ENCODE data around the gene ABHD5. TPM values are rescaled to one million over a fixed set of nuclear protein-coding genes. Genes with fewer than 3 reads are reported as not detected.

Gene ABHD5
- total and polyA plus RNA-seq, 9 donors = 4.4 to 36.2 (median 11.3) TPM

DNA sequence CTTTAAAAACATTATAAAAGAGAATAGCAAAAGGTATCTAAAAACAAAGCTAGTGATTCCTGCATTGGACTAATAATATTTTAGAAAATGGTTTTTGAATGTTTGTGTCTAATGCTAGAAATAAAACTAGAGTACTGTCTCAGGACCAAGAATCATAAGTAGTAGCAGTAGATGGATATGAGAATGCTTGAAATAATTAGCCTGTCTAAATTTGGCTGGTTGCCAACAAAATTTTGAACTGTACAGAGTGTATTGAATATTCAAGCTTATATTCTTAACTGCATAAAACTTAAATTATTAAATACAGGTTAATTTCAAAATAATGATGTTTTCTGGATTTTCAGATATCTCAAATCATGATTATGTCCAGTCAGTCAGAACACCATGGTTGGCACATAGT is 14.0 kb downstream of the ABHD5 start:
- no peak overlapping the region for H3K4me3 ChIP-seq
- no peaks in the 10 kb centered on the region for H3K4me1 ChIP-seq (ENCODE audit: insufficient read depth)
- no peaks in the 10 kb centered on the region for H3K36me3 ChIP-seq
- intact Hi-C loops (cut with DNase I) = no loop called here
- H3K27me3 ChIP-seq = no peaks in the 10 kb centered on the region
- no peak for DNase-seq
- H3K27ac ChIP-seq = no peak overlapping the region
- no peak for TF ChIP-seq EP300 (IDR thresholded peaks at IDR 0.05)
- no peak for TF ChIP-seq CTCF (IDR thresholded peaks at IDR 0.05)
- no peak for TF ChIP-seq POLR2A (IDR thresholded peaks at IDR 0.05)
- no peaks in the 10 kb centered on the region for H3K9me3 ChIP-seq

- WGBS, 3 donors = 75 to 90% (median 89%) methylated on average over 7 of the region's 7 CpGs
- DNase-seq = no peak
- no peaks in the 10 kb centered on the region for H3K36me3 ChIP-seq
- no peak overlapping the region for H3K4me3 ChIP-seq
- H3K9me3 ChIP-seq = no peaks in the 10 kb centered on the region
- no peaks in the 10 kb centered on the region for H3K4me1 ChIP-seq (ENCODE audit: insufficient read depth)
- no peaks in the 10 kb centered on the region for H3K27me3 ChIP-seq
- intact Hi-C loops (cut with DNase I) = no loop called here
- TF ChIP-seq CTCF (IDR thresholded peaks at IDR 0.05) (no peak), EP300 (IDR thresholded peaks at IDR 0.05) (no peak), POLR2A (IDR thresholded peaks at IDR 0.05) (no peak)
- H3K27ac ChIP-seq = no peak overlapping the region
Observed at GRCh38 chr3:43706342-43706741, 15.6 kb downstream of the ABHD5 start.

DNA sequence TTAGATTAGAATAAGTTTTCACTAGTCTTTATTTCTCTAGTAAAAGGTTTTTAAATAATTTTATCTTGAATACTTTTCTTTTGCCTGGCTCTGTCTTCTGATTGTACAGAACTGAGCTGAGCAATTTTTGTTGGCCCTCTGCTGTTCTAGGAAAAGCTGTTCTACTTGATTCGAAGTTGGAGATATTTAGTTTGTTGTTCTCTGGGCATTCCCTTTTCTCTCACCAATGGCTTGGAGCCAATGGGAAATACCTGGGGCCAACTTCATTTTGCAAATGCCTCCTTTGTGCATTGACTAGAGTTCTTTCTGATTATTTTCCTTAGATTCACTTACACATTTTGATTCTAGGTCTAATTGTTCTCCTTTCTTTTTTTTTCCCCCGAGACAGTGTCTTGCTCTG is 16.5 kb downstream of the ABHD5 start:
- H3K4me3 ChIP-seq = no peak overlapping the region
- TF ChIP-seq CTCF (IDR thresholded peaks at IDR 0.05) (no peak), EP300 (IDR thresholded peaks at IDR 0.05) (no peak), POLR2A (IDR thresholded peaks at IDR 0.05) (no peak)
- no peaks in the 10 kb centered on the region for H3K9me3 ChIP-seq
- intact Hi-C loops (cut with DNase I) = no loop called here
- H3K4me1 ChIP-seq (ENCODE audit: insufficient read depth) = no peaks in the 10 kb centered on the region
- WGBS, 3 donors = 62 to 77% (median 71%) methylated on average over 2 of the region's 2 CpGs
- no peaks in the 10 kb centered on the region for H3K36me3 ChIP-seq
- H3K27me3 ChIP-seq = no peaks in the 10 kb centered on the region
- no peak overlapping the region for H3K27ac ChIP-seq
- no peak for DNase-seq

GRCh38 chr3:43707998-43708397 is 17.3 kb downstream of the ABHD5 start:
- Histone ChIP-seq H3K27me3 (no peaks in the 10 kb centered on the region), H3K36me3 (no peaks in the 10 kb centered on the region), H3K27ac (no peak overlapping the region), H3K4me1 (ENCODE audit: insufficient read depth) (no peaks in the 10 kb centered on the region), H3K4me3 (no peak overlapping the region), H3K9me3 (no peaks in the 10 kb centered on the region)
- intact Hi-C loops (cut with DNase I) = no loop called here
- no peak for TF ChIP-seq POLR2A (IDR thresholded peaks at IDR 0.05)
- no peak for TF ChIP-seq CTCF (IDR thresholded peaks at IDR 0.05)
- no peak for TF ChIP-seq EP300 (IDR thresholded peaks at IDR 0.05)
- no peak for DNase-seq

DNA sequence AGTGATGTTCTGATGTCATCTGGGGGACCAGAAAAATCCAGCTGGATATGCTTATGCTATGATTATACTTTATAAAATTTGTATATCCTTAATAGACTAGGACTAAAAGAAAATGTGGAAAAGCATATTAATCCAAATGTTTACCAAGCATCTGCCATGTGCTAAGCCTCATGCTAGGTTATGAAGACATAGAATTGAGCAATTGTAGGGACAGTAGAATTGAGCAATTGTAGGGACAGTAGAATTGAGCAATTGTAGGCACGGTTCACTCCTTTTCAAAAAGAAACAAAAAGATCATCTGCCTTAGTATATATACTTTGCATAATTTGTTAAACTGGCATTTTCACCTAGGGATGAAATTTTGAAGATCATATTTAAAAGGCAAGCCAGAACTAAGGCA is 18.3 kb downstream of the ABHD5 start:
- no peaks in the 10 kb centered on the region for H3K9me3 ChIP-seq
- no peak overlapping the region for H3K4me3 ChIP-seq
- no peak for DNase-seq
- intact Hi-C loops (cut with DNase I) = no loop called here
- no peaks in the 10 kb centered on the region for H3K27me3 ChIP-seq
- H3K27ac ChIP-seq = no peak overlapping the region
- H3K36me3 ChIP-seq = no peaks in the 10 kb centered on the region
- WGBS, 3 donors = 57 to 72% (median 65%) methylated on average over 1 of the region's 1 CpG
- TF ChIP-seq POLR2A (IDR thresholded peaks at IDR 0.05) (no peak), EP300 (IDR thresholded peaks at IDR 0.05) (no peak), CTCF (IDR thresholded peaks at IDR 0.05) (no peak)
- no peaks in the 10 kb centered on the region for H3K4me1 ChIP-seq (ENCODE audit: insufficient read depth)
